Endothelial cell of umbilical vein (primary cell): ENCODE measurements around the gene KCNS1.

ENCODE experiments used
- JUN ChIP-seq: IDR thresholded peaks from 2 replicates; pipeline ENCODE4 v1.6.1; 2011; ENCODE audit warnings: borderline replicate concordance, low read depth; ENCODE audit not compliant: insufficient read length, insufficient read depth
- TF ChIP-seq, protein P1 (sequence below), 2 donors: IDR thresholded peaks; 1 replicate in 1 of 2; 2 replicates in 1 of 2; pipeline ENCODE4 v1.5.1; 2011; ENCODE audit warnings: low read length in 2 of 2, mild to moderate bottlenecking in 2 of 2, moderate library complexity in 2 of 2, control low read depth in 1 of 2, inconsistent platforms in 1 of 2, low read depth in 1 of 2; ENCODE audit not compliant: insufficient read depth in 1 of 2; ENCODE audit errors: extremely low read depth in 1 of 2

GRCh38 chr20:45066372-45066771, 34.6 kb downstream of the KCNS1 start:
- TF ChIP-seq, protein P1, sequence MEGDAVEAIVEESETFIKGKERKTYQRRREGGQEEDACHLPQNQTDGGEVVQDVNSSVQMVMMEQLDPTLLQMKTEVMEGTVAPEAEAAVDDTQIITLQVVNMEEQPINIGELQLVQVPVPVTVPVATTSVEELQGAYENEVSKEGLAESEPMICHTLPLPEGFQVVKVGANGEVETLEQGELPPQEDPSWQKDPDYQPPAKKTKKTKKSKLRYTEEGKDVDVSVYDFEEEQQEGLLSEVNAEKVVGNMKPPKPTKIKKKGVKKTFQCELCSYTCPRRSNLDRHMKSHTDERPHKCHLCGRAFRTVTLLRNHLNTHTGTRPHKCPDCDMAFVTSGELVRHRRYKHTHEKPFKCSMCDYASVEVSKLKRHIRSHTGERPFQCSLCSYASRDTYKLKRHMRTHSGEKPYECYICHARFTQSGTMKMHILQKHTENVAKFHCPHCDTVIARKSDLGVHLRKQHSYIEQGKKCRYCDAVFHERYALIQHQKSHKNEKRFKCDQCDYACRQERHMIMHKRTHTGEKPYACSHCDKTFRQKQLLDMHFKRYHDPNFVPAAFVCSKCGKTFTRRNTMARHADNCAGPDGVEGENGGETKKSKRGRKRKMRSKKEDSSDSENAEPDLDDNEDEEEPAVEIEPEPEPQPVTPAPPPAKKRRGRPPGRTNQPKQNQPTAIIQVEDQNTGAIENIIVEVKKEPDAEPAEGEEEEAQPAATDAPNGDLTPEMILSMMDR (IDR thresholded peaks at IDR 0.05; ENCODE audit: extremely low read depth in 1 of 2, insufficient read depth in 1 of 2, low read depth in 1 of 2, low read length in 2 of 2), result no peak
- no peak for TF ChIP-seq JUN
